Hematopoietic multipotent progenitor cell (in vitro differentiated cells): Measurements from ENCODE around the gene SP3. TPM values are rescaled to one million over a fixed set of nuclear protein-coding genes. Genes with fewer than 3 reads are reported as not detected.

ENCODE experiments used
- DNase-seq, 3 donors: peaks; one replicate each; pipeline ENCODE4 v3.0.0-alpha.2; 2011 to 2015; ENCODE audit warnings: low read depth in 2 of 3, low spot score in 2 of 3
- total RNA-seq: library from RNA; depleted of rRNA; stranded (reverse); fragments of >200 nt; gene quantifications from one replicate; pipeline ENCODE4 v1.2.3, GENCODE V29; 2012

SP3 gene
- total RNA-seq, 1 donor, result 104 TPM

- DNase-seq, result peak in 2 of 3 donors; percentile 84 to 95
These were observed 32.1 kb upstream of the SP3 start for GRCh38 chr2:173997269-173997668.

GRCh38 chr2:173996766-173997165, 31.6 kb upstream of the SP3 start:
- DNase-seq, result no peak

- DNase-seq, result no peak
These were observed 28.3 kb upstream of the SP3 start for GRCh38 chr2:173993459-173993858.

- DNase-seq, result no peak
These were observed 26.8 kb upstream of the SP3 start for GRCh38 chr2:173991856-173992588.

GRCh38 chr2:173990970-173991819, 26.0 kb upstream of the SP3 start:
- no peak for DNase-seq

GRCh38 chr2:173990245-173990644, 25.1 kb upstream of the SP3 start:
- no peak for DNase-seq

- DNase-seq, result no peak
These were observed 24.7 kb upstream of the SP3 start for GRCh38 chr2:173989884-173990215.

GRCh38 chr2:173989160-173989883, 24.1 kb upstream of the SP3 start:
- DNase-seq, result no peak

- no peak for DNase-seq
These were observed 21.6 kb upstream of the SP3 start for GRCh38 chr2:173986805-173987204.

GRCh38 chr2:173985605-173985992, 20.4 kb upstream of the SP3 start:
- no peak for DNase-seq

- no peak for DNase-seq
These were observed 19.9 kb upstream of the SP3 start for GRCh38 chr2:173984866-173985604.

- DNase-seq, result no peak
These were observed 18.3 kb upstream of the SP3 start for GRCh38 chr2:173983391-173983871.

GRCh38 chr2:173982918-173983317, 17.7 kb upstream of the SP3 start:
- DNase-seq, result no peak

- no peak for DNase-seq
These were observed 17.1 kb upstream of the SP3 start for GRCh38 chr2:173982182-173982714.

GRCh38 chr2:173981520-173981919, 16.3 kb upstream of the SP3 start:
- DNase-seq, result no peak

GRCh38 chr2:173979751-173980351, 14.7 kb upstream of the SP3 start:
- DNase-seq, result no peak

- no peak for DNase-seq
These were observed 13.3 kb upstream of the SP3 start for GRCh38 chr2:173978447-173978846.

- DNase-seq, result no peak
These were observed 7.5 kb upstream of the SP3 start for GRCh38 chr2:173972636-173973035.

GRCh38 chr2:173972165-173972564, 7.0 kb upstream of the SP3 start:
- no peak for DNase-seq

- DNase-seq, result no peak
These were observed 5.3 kb upstream of the SP3 start for GRCh38 chr2:173970516-173970924.
